ENCODE measurements around the gene CCSER1.

DNA sequence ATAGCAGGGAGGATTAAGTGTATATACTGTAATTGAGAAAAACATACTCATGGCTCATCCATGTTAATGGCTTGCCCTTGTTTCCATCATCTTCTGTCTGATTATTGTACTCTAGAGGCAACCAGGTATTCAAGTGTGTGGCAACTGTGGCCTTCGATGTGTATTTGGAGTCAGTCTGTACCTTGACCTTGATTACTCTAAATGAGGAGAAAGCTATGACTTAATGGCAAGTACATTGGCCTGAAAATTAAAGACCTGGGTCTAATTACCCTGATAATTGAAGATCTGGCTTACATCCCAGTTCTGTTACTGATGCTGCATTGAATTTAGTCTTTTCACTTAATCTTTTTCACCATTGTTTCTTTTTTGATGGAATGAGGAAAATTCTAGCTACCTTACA, 409.2 kb downstream of the CCSER1 start:
- TF ChIP-seq, protein P1, sequence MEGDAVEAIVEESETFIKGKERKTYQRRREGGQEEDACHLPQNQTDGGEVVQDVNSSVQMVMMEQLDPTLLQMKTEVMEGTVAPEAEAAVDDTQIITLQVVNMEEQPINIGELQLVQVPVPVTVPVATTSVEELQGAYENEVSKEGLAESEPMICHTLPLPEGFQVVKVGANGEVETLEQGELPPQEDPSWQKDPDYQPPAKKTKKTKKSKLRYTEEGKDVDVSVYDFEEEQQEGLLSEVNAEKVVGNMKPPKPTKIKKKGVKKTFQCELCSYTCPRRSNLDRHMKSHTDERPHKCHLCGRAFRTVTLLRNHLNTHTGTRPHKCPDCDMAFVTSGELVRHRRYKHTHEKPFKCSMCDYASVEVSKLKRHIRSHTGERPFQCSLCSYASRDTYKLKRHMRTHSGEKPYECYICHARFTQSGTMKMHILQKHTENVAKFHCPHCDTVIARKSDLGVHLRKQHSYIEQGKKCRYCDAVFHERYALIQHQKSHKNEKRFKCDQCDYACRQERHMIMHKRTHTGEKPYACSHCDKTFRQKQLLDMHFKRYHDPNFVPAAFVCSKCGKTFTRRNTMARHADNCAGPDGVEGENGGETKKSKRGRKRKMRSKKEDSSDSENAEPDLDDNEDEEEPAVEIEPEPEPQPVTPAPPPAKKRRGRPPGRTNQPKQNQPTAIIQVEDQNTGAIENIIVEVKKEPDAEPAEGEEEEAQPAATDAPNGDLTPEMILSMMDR (IDR thresholded peaks at IDR 0.05; ENCODE audit: borderline replicate concordance, extremely low read depth, low read length, poor library complexity, severe bottlenecking), result no peak
- TF ChIP-seq EZH2 (IDR thresholded peaks at IDR 0.05; ENCODE audit: borderline replicate concordance, low read depth, low read length, severe bottlenecking), result no peak
